GM21423 (cell line): ENCODE measurements around the gene CD247.

Experiments
- ATAC-seq: cut with Tn5 transposase; IDR thresholded peaks from one replicate; pipeline ENCODE4 v1.9.1; 2021; ENCODE audit warnings: mild to moderate bottlenecking, moderate library complexity; ENCODE audit not compliant: unreplicated experiment

Gene CD247

DNA sequence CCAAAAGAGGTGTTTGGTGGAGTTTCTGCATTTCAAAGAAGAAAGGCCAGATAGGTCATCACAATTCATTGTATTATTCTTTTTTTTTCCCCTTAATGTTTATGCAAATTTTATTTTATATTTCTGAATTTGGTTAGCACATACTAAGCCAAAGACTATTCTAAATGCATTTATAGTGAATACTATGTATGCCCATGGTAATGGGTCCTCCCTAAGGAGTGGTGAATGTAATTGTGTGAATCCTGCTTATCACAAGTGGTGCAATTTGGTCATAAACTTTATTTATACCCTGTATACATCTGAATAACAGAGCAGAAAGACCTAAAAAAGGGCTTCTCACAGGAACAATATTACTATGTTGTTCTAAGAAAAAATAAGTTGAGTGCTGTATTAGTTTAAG is 99.1 kb downstream of the CD247 start:
- no peak for ATAC-seq

DNA sequence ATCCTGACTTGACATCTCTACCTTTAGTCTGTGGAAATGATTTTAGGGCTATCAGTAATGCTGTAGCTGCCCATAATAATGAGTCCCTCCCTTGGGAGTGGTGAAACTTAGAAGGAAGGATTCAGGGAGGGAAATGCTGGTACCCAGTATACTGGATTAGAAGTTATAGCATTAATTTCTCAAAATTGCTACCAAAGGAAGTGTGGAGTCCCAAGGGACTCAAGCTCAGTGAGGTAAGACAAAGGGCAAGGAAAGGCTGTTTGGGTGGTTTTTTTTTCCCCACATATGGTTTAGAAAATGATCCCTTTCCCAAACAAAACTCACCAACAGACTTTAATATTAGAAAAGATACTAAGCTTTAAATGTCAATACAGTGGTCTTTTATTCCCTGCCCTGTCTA is 99.9 kb downstream of the CD247 start:
- ATAC-seq = no peak

DNA sequence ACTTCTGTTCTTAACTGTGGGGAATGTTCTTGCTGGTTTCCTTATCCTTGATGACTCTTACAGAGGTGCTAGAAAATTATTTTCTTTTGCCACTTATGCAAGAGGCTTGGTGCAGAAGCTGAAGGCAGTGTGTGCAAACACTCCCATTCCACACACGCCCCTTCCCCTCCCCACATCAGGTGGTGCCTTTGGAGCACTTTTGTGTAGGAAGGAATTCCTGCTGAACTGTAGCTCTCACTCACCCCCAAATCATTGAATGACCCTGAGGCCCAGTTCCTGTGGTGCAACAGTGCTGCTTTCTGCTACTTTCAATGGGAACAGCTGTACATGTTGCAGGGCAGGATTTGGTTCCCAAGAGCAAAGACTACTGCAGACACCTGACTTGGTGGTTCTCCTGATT is 101.8 kb downstream of the CD247 start:
- ATAC-seq = no peak

DNA sequence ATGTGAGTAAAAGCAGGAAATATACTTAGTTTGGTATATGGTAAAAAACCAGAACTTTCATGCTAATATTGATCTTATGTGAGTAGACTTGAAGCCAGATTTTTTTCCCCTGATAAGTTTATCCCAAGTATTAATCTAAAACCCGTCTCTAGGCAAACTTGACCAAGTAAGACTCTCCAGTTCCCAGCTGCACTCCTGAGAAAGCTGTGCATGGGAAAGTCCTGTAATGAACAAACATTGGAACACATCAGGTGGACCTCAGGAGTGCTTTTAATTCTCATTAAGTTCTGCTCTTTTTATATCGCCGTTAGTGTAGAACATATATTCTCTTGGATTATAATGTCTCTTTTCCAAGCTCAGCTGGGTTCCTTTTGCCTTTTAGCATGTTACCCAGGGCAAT is 105.0 kb downstream of the CD247 start:
- no peak for ATAC-seq

DNA sequence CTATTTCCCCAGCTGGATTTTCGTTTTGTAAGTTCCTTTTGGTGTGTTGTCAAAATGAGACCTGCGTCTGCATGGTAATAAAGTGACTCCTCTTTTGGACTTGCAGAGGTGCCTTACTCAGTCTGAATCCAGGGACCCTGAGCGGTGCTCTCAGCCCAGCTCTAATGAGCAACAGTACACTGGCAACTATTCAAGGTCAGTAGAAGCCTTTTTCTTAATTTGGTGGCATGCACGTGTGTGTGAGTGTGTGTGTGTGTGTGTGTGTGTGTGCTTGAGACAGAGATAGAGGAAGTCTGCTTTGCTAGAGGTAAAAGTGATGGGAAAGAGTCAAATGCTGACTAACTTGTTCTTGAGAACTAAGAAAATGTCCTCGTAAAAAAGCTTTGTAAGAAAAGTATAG is 105.4 kb downstream of the CD247 start:
- ATAC-seq = no peak

DNA sequence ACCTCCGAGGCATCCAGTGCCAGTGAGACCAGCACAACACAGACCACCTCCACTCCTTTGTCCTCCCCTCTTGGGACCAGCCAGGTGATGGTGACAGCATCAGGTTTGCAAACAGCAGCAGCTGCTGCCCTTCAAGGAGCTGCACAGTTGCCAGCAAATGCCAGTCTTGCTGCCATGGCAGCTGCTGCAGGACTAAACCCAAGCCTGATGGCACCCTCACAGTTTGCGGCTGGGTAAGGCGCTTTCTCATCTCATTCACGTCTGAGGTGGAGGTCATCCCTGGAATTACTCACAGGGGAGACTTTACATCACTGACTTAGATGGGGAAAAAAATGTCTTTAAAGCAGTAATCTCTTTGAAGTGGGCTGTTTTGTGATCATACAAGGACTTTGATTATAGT is 106.3 kb downstream of the CD247 start:
- no peak for ATAC-seq

DNA sequence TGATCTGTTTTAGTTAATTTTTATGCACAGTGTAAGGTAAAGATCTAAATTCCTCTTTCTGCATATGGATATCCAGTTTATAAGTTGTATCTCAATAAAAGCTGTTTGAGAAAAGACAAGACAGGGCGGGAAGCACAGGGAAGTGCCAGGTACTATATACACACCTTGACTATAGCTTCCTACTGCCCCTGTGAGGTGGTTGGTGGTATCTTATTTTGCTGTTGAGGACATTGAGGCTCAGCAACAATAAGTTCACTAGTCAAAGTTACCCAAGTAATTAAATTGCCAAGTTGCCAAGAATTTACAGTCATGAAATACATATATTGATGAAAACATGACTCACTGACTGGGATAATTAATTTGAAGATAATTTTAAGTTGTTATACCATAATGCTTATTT is 109.1 kb downstream of the CD247 start:
- no peak for ATAC-seq

DNA sequence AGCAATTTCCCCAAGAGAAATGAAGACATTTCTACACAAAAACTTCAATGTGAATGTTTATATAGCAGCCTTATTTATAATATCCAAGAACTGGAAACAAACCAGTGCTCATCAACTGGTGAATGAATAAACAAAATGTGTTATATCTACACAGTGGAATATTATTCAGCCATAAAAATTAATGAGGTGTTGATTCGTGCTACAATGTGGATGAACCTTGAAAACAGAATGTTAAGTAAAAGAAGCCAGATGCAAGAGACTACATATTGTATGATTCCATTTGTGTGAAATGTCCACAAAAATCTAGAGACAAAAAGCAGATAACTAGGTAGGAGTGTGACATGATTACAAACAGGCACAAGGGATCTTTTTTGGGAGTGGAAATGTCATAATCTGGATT is 110.0 kb downstream of the CD247 start:
- no peak for ATAC-seq

DNA sequence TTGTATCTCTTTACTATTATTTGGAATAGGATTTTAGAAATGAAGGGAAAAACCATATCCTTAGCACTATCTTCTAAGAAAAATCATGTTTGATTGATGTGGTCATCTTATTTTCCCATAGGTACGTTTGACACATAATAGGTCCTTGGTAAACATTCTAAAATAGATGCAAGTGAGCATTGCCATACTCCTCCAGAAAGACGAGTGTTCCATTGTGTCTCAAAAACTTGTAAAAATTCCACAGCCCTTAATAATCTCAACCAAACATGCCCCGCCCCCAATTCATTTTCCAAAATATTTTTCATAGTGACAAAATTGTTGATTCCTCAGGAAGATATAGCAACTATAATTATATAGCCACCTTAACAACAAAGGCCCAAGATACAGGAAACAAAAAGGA is 113.4 kb downstream of the CD247 start:
- no peak for ATAC-seq

DNA sequence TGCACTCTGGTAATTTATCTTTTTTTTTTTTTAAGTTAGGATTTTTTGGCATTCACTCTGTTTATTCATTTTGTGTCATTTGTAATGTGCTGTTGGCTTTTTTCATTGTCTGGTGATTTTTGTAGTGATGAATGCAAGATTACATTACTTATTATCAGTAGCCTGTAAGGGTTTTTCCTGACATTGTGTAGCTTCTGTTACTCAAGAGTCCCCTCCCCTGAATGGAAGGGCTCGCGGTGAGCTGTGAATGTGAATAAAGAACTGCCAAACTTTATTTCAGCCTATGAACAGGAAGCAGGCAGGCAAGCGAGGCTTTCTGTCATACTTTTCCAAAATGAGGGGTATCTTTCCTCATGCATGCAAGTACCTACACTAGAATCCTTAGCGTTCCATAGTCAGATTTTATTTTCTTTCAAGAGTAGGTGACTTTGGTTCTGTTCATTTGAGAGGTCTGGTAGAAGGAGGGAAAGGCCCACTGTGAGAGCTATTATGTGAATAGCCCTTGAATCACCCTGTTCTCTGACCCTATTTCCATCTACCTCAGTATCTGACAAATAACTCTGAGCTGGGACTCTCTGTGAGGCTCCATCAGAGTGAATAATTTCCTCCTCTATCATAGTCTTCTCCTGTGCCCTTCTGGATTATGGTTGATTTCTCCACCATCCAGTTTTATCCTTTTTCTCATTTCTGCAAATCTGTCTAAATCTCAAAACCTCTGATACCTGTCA is 114.0 kb downstream of the CD247 start:
- ATAC-seq = no peak

DNA sequence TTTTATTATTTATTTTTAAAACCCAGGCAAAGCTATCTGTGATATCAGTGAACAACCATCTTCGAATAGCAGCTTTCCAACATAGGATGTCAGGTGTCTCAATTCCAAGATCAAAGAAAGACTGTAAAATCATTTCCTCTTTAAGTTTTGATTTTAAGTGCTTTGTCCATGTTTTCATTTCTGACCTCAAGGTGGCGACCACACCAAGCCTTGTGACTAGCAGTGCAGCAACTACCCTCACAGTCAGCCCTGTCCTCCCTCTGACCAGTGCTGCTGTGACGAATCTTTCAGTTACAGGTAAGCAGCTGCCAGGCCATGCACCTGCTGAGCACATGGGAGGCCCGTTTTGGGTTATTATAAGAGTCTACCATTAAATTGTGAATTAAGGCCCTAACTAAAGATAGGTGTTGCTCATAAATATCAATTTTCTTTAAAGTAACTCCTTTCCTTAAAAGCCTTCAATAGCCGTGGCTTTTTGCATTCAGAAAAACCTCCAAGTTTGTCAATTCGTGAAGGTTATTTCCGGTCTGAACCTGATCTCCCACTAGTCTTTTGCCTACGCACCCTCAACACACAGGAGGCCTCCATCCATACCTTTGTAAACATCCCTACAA is 117.0 kb downstream of the CD247 start:
- peak; percentile 58 for ATAC-seq

DNA sequence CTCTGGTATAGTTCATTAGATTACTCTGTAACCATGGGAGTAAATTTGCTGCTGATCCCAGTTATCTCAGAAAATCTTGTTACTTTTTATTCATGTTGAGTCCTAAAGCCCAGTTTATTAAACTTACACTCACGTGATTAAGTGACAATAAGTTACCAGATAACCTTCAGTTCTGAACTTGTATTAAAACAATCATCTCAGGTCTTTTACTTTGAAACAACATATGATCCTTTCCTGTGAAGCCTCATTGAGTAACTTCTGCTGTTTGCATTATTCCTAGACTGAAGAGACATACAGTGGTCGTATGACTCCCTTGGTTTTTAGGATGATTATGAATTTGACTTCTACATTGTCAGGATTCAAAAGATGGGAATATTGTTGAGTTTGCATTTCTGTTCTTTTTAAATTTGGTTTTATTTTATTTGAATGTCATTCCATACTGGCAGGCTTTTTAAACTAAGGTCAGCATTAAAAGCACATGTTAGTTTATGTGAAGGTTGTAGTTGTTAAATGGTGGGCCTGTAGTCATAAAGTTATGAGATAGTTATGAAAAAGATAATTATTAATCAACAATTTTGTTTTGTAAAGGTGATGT is 117.9 kb downstream of the CD247 start:
- ATAC-seq = no peak

DNA sequence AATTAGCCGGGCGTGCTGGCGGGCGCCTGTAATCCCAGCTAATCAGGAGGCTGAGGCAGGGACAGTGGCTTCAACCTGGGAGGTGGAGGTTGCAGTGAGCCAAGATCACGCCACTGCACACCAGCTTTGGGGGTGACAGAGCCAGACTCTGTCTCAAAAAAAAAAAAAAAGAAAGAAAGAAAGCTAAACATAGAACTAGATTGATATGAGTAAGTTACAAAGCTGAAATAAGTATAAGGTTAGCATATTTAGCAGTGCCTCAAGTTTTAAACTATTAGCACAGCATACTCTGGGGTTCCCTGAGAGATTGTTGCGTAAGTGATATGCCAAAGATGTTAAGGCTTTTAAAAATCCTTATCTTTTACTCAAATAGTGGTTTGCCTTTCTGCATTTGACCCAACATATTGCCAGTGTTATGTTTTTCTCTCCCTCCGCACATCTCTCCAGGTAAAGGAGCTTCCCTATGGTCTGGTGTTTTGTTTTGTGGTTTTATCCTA is 126.1 kb downstream of the CD247 start:
- ATAC-seq = no peak

DNA sequence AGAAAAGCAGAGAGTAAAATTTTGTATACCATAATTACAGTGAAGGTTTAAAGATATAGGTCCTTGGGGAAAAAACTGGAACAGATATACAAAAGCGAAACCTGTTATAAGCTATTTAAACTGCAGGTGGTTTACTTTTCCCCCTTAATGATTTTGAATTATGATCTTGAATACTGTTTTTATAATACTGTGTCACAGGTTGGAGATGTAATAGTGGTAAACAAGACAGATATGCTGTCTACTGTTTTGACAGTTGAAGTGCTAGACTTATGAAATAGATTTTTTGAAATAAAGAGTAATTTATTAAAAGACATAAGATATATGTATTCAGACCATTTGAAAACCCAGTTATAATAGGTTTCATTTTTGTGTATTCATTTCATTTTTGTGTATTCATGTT is 129.4 kb downstream of the CD247 start:
- no peak for ATAC-seq

DNA sequence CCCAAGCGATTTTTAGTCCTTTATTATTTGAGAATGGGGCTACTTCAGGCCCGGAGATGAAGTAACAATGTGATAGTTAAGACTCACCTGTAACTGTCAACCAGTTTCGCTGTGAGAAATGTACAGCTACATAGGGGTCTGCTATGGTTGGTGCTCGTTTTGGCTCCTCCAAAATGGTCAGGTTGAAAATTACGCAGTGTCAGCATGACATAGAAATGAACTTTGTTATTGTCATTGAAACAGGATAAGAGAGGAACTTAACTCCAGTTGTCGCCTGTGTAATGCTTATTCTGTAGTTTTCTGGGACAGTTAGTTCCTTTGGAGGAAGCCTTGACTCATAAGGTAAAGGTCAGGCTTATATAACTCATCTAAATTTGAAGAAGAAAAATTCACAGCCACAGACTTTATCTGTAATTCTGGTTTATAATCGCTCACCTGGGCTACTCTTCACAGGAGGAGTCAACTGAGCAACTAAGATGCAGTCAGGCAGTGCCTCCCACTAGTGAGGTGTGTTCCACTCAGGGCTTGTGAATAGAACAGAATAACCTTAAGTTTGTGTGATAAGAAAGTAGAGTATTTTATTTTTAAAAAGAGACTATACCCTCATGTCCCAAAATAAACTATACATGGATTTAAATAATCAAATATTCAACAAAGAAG is 130.9 kb downstream of the CD247 start:
- ATAC-seq = no peak
